Amygdala (tissue), 56 donors: ENCODE data around the gene ZNF284.

ENCODE experiments used
- DNase-seq, 56 donors: peaks; one replicate each; lab custom pipeline; 2025; lab: John Stamatoyannopoulos, UW

The ZNF284 gene

GRCh38 chr19:44071824-44072542 lies at the start of gene ZNF284:
Gene ZNF284 (plus strand): TSS chr19:44072159. CDS start chr19:44076390, 4,231 bp downstream.
- peak; percentile 48 to 95 (median 82) for DNase-seq

- DNase-seq = no peak
These were observed 47.1 kb upstream of the ZNF284 start for GRCh38 chr19:44024900-44025216.

- DNase-seq = peak; percentile 3 to 92 (median 72)
These were observed 46.6 kb upstream of the ZNF284 start, which contains the start of gene ZNF222 for GRCh38 chr19:44025217-44025936. Gene ZNF222 (plus strand): TSS chr19:44025379. CDS start chr19:44025437, 58 bp downstream.

DNA sequence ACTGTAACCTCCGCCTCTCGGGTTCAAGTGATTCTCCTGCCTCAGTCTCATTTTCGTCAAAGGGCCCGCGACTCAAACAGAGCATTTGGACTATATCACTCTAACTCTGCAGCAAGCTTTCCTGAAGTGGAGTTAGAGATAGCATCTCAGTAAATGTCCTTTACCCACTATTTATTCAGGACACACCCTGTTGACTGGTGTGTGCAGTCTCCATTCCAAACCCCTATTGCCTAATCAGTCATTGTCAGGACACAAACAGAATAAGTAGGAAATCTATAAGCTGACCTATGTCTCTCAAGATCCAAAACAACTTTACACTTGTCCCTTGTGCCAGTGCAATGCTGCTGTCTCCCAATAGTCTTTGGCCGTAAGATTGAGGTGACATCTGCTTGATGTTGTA lies 45.3 kb upstream of the ZNF284 start:
- DNase-seq = no peak

DNA sequence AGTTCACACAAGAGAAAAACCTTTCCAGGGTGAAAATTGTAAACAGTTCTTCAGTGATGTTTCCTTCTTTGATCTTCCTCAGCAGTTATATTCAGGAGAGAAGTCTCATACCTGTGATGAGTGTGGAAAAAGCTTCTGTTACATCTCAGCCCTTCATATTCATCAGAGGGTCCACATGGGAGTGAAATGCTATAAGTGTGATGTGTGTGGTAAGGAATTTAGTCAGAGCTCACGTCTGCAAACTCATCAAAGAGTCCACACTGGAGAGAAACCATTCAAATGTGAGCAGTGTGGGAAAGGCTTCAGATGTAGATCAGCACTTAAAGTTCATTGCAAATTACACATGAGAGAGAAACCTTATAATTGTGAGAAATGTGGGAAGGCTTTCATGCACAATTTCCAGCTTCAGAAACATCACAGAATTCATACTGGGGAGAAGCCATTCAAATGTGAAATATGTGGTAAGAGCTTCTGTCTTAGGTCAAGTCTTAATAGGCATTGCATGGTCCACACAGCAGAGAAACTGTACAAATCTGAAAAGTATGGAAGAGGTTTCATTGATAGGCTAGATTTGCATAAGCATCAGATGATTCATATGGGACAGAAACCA lies 39.9 kb upstream of the ZNF284 start:
- no peak for DNase-seq

DNA sequence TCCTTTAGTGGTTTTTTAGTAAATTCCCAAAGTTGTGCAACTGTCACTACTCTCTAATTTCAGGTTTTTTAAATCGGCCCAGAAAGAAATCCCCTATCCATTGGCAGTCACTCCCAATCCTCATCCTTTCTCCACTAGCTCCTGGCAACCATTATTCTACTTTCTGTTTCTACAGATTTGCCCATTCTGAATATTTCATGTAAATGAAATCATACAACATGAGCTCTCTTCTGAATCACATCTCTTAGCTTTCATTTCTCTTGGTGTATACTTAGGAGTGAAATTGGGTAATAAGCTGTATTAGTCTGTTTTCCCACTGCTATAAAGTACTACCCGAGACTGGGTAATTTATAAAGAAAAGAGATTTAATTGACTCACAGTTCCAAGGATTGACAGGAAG lies 29.8 kb upstream of the ZNF284 start:
- no peak for DNase-seq

- peak in 14 of 56 donors; percentile 2 to 69 (median 14) for DNase-seq
These were observed 21.0 kb upstream of the ZNF284 start for GRCh38 chr19:44050740-44051649.

DNA sequence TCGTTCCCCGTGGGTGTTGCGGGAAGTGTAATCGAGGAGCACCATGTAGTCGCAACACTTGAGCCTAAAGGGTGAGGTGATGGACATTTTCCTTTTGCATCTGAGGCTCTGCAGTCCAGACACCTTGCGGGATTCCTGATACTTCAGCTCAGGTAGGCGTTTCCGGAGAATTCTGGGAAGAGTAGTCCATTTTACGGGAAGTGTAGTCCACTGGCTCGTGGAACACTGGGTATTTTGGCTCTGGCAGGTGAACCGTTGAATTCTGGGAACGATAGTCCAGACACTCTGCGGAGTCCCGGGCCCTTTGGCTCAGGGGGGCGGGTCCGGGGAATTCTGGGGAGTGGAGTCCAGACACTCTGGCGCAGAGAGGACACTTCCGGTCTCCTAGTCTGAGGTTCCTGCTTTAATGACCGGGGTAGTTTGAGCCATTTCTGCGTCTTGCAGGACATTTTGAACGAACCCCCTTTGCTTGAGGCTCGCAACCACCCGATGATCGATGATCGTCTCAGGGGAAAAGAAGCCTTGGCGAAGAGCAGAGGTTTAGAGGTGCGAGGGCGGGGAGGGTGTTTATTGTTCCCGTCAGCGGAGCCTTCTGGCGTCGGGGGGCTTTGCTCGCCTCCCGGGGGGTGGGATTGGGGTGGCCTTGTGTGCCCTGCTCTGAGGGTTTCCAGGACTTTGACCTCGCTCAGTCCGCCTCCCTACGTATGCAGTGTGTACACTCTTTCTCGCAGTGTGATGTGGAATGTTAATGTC lies 20.1 kb upstream of the ZNF284 start, which contains the start of gene ZNF223:
Gene ZNF223 (plus strand): TSS at position 387 of the 753 bp plus-strand sequence. CDS start 3,141 bp downstream, outside the sequence.
- DNase-seq = peak; percentile 32 to 99 (median 94)

DNA sequence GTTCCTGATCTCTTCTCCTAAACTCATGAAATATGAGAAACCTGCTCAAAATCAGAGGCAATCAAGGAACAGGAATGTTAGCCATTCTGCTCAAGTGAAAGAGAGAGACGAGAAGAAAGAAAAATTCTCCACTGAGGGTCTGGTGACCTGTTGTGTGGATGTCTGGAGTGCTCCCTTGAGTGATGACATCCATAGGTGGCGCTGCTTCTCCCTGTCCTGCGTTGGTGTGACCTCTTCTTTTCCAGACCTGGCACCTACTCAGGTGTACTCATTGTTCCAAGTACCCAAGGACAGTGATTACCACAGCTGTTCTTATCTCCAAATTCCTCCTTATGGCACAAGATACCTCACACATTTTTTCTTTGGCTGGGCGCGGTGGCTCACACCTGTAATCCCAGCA lies 16.1 kb upstream of the ZNF284 start:
- no peak for DNase-seq

- DNase-seq = no peak
These were observed 12.7 kb upstream of the ZNF284 start for GRCh38 chr19:44059229-44059628.

DNA sequence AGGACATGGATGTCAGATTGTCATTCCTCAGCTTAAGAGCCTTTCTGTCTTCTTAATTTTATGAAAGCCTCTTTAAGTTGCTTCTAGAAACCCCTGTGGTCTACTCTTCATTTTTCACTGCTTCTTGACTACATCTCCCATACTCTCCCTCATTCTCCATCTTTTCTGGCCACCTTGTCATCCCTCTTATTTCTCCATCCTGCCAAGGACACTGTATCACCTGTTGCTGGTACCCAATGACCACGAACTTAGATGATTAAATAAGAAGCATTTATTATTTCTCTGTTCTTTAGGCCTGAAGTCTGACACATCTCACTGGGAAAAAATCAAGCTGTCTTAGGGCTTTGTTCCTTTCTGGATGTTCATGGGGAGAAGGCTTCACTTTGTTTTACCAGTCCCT lies 10.9 kb upstream of the ZNF284 start:
- no peak for DNase-seq

DNA sequence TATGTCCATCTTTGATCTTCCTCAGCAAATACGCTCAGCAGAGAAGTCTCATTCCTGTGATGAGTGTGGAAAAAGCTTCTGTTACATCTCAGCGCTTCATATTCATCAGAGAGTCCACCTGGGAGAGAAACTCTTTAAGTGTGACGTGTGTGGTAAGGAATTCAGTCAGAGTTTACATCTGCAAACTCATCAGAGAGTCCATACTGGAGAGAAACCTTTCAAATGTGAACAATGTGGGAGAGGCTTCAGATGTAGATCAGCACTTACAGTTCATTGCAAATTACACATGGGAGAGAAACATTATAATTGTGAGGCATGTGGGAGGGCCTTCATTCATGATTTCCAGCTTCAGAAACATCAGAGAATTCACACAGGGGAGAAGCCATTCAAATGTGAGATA lies 5.7 kb upstream of the ZNF284 start:
- no peak for DNase-seq

- DNase-seq = no peak
These were observed 2.5 kb upstream of the ZNF284 start for GRCh38 chr19:44069415-44069814.

DNA sequence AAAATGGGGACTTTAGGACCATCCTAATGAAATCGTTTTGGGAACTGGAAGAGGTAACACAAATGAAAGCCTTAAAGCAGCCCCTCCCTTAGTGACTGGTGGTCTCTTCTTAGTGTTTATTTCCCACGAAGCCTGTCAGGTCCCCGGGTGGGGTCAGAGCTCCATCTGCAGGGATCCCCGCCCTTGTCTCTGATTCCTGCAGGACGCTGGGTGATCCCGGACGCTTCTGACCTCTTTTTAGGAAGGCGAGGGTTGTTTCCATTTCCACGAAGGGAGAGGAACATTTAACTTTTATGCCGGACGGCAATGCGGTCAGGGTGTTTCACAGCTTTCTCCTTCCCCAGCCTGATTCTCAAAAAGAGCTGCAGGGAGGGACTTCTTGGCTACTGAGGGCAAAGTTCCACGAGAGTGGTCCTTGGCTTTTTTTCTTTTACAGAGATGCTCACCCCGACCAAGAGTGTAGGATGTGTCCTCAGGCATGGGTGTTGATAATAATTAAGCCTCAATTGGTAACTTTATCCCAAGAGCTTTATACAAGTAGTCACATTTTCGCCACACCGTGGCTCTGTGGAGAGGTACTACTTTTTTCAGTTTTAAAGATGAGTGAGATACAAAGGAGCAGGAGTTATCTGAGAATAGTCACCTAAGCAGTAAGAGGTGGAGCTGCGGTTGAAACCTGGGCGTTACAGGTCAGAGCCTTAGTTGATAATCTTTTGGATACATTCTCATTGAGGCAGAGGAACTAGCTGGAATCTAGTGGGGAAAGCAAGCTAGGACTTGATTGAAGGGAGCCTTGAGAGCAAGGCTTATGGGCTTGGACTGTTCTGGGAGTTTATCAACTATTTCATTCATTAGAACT lies 813 bp downstream of the ZNF284 start:
- DNase-seq = no peak

DNA sequence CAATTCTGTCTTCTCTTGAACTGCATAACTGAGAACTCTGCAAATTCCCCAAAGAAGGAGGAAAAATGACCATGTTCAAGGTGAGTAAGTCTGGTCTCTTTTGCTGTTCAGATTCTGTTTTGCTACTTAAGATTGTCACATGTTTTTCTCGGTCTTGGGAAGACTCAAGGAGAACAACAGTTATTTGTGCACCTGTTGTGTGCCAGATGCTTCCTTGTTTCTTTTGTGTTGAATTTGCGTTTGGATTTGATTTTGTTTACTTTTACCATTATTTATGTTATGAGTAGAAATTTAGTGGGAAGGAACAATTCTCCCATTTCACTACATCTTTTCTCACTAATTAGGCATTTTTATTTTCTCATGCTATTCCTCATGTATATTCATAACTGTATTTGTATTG lies 4.4 kb downstream of the ZNF284 start:
- no peak for DNase-seq

GRCh38 chr19:44092108-44092507 lies 20.1 kb downstream of the ZNF284 start:
- no peak for DNase-seq

- DNase-seq = peak; percentile 55 to 96 (median 88)
These were observed 22.2 kb downstream of the ZNF284 start, which contains the start of gene ZNF224 for GRCh38 chr19:44093931-44094765. Gene ZNF224 (plus strand): TSS chr19:44094361. CDS start chr19:44097874, 3,513 bp downstream.

- no peak for DNase-seq
These were observed 35.8 kb downstream of the ZNF284 start for GRCh38 chr19:44107751-44108150.
